ENCODE measurements around the gene CDC6.

CDC6 gene

DNA sequence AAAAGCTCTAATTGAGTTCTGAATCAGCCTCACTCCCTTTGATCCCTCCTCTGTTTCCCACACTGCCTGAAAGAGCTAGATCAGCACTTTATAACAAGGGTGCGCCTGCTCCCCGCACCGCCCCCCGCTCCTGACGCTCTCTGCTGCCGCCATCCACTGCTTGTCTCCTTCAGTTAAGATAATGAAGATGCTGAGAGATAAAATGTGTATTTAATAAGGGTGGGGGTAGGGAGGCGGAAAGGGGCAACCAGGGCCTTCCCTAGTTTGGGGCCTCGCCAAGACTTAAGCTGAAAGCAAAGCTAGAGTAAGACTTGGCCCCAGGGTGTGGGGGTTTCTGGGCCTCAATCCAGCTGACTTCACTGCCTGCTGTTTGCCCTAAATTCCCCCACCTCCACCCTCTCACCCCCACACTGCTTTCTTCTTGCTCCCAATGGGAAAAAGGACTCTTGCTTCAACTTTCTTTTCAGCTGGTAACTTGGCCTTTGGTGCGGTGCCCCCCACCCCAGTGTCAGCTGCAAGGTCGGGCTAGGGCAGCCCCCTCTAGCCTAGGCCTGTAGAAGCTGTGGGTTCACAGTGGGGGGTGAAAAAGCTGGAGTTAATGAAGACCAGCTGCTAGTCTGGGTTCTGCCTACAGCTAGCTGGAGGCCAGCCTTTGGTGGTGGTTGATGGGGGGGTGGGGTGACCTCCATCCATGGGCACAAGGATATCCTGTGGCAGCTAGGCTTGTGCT lies 19.5 kb downstream of the CDC6 start:
- no peak overlapping the region for H3K4me3 ChIP-seq (ENCODE audit: low read depth, low read length)
- ChIA-PET POLR2A (interaction anchor here (0.6 to 5.6 kb wide), 4 partner anchors 9 to 132 kb away, joined by 3 to 35 read pairs (median 6); no protein-coding TSS in a partner anchor), CTCF (interaction anchor here (0.7 to 17.4 kb wide), 17 partner anchors 7 to 253 kb away, joined by 3 to 649 read pairs (median 5); partner anchors contain the start of gene WIPF2)
- no peak for DNase-seq (ENCODE audit: low read depth, low spot score)
- TF ChIP-seq, protein P1, sequence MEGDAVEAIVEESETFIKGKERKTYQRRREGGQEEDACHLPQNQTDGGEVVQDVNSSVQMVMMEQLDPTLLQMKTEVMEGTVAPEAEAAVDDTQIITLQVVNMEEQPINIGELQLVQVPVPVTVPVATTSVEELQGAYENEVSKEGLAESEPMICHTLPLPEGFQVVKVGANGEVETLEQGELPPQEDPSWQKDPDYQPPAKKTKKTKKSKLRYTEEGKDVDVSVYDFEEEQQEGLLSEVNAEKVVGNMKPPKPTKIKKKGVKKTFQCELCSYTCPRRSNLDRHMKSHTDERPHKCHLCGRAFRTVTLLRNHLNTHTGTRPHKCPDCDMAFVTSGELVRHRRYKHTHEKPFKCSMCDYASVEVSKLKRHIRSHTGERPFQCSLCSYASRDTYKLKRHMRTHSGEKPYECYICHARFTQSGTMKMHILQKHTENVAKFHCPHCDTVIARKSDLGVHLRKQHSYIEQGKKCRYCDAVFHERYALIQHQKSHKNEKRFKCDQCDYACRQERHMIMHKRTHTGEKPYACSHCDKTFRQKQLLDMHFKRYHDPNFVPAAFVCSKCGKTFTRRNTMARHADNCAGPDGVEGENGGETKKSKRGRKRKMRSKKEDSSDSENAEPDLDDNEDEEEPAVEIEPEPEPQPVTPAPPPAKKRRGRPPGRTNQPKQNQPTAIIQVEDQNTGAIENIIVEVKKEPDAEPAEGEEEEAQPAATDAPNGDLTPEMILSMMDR (IDR thresholded peaks at IDR 0.05; ENCODE audit: insufficient read depth, low read length, missing control alignments) = peak; percentile 1

DNA sequence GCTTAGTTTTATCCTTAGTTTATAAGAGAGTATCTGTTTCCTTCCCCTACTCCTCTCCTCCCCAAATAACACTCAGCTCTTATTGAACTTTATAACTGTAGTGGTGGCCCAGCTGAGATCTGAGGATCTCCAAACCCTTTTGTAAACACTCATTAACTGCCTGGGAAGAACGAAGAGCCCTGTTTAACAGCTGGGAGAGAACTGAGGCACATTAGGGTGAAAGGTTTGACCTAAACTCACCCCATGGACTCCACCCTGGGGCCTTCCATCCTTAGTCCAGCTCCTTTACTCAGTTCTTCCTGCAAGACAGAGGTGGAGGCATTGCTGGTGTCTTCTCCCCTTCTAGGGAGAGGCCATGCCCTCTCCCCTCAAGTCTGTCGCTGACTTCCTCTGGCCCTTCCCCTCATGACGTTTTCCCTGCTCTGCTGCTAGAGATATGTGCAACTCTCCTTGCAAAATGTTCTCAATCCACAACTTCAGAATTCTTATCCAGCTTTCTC lies 20.1 kb downstream of the CDC6 start:
- ChIA-PET POLR2A (interaction anchor here (0.6 to 5.6 kb wide), 4 partner anchors 8 to 132 kb away, joined by 3 to 35 read pairs (median 6); no protein-coding TSS in a partner anchor), CTCF (interaction anchor here (0.6 to 17.4 kb wide), 18 partner anchors 8 to 253 kb away, joined by 3 to 649 read pairs (median 5); partner anchors contain the start of gene WIPF2)
- TF ChIP-seq, protein P1 (IDR thresholded peaks at IDR 0.05; ENCODE audit: insufficient read depth, low read length, missing control alignments) = no peak
- no peak for DNase-seq (ENCODE audit: low read depth, low spot score)
- H3K4me3 ChIP-seq (ENCODE audit: low read depth, low read length) = no peak overlapping the region

DNA sequence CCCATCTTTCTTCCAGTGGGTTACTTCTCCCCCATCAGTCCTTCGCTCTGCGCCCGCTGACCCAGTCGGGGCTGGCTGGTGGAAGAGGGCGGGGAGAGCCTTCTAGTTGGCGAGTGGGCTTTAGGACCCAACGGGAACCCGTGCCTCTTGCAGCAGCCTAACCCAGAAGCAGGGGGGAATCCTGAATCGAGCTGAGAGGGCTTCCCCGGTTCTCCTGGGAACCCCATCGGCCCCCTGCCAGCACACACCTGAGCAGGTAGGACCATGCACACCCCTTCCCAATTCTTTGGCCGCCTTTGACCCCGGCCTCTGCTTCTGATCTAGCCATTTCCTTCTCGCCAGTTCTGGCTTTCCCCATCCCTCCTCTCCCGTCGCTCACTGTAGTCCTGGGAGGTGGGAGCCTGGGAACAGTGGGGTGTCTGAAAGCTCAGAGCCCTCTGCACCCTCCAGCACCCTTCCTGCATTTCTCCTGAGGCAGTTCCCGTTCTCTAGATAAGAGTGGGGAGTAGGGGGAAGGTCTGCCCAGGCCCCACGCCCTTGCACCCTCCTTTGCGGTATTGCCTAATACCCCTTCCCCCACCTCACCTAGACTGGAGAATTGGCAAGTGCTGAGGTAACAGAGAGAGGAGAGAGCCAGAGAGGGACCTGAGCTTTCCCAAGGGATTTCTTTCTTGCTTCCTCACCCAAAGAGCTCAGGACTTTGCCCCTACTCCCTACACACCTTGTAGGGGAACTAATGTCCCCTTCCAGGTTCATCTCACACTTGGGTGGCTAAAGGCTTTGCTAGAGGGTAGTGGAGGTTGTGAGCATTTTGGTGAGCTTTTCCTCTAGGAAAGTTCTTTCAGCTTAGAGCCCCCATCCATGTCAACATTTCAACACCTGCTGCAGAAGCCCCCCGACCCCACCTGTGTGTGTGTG lies 21.6 kb downstream of the CDC6 start, which contains the start of gene RARA:
RARA (plus strand) TSS at position 150 of the 918 bp plus-strand sequence. CDS start 22,039 bp downstream, outside the sequence.
- TF ChIP-seq, protein P1 (IDR thresholded peaks at IDR 0.05; ENCODE audit: insufficient read depth, low read length, missing control alignments) = no peak
- POLR2A ChIA-PET = no interaction called here
- H3K4me3 ChIP-seq (ENCODE audit: low read depth, low read length) = peak within 1 kb of the TSS; percentile 61
- CTCF ChIA-PET = interaction anchor here (0.8 to 17.4 kb wide), 7 partner anchors 7 to 251 kb away, joined by 3 to 649 read pairs (median 19); partner anchors contain the start of gene WIPF2
- DNase-seq (ENCODE audit: low read depth, low spot score) = no peak

DNA sequence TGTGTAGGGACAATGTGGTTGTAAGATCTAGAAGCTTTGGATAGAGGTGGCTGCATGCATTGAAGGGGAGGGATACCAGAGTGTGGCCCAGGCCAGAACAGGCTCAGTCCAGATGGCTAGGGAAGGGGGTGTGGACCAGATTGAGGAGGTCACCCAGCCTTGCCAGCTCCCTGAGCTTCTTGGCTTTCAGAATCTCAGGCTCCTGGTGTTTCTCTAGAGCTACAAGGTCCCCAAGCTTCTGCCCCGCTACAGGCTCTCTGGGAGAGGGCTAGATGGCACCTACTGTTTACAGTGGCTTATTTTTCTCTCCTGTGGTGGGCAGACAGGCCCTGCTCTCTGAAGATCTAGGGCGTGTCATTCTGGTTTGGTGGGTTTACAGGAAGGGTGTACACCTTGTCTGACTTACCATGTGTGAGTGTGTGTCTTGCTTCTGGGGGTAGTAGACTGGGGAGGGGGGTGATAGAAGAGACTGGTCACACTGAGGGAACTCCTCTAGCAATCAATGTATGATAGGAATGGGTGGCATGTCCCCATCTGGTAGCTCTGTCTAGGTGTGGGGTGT lies 22.4 kb downstream of the CDC6 start:
- POLR2A ChIA-PET = no interaction called here
- CTCF ChIA-PET = interaction anchor here (4.0 to 17.4 kb wide), 4 partner anchors 6 to 42 kb away, joined by 19 to 649 read pairs (median 65); no protein-coding TSS in a partner anchor
- peak overlapping the region; percentile 61 for H3K4me3 ChIP-seq (ENCODE audit: low read depth, low read length)
- TF ChIP-seq, protein P1 (IDR thresholded peaks at IDR 0.05; ENCODE audit: insufficient read depth, low read length, missing control alignments) = no peak
- DNase-seq (ENCODE audit: low read depth, low spot score) = no peak

DNA sequence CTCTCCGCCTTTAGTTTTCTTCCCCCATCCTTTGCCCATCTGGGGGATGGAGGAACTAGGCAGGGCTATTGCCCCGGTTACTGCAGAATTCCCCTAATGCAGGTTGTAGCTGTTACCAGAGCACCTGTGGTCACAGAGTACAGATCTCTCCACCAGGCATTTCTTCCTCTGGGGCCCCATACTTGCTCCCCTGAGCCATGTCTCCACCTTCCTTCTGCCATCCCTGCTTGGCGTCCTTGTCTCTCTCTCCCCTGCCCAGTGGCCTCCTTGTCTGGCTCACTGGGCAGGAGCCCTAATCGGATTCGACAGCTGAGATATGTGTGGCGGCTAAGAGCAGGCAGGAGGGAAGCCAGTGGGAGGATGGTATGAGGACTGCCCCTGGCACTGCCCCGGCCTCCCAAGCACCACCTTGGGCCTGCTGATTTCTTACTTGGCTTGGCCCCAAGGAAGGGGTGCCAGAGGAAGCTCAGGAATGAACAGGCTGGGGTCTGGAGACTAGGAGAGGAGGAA lies 23.3 kb downstream of the CDC6 start:
- POLR2A ChIA-PET = interaction anchor here (0.9 kb wide), 1 partner anchor 12 kb away, joined by 3 read pairs; no protein-coding TSS in a partner anchor
- H3K4me3 ChIP-seq (ENCODE audit: low read depth, low read length) = no peak overlapping the region

More for the DNA sequence above, 23.3 kb downstream of the CDC6 start:
- TF ChIP-seq, protein P1 (IDR thresholded peaks at IDR 0.05; ENCODE audit: insufficient read depth, low read length, missing control alignments) = no peak
- CTCF ChIA-PET = interaction anchor here (1.0 to 17.4 kb wide), 4 partner anchors 8 to 199 kb away, joined by 3 to 649 read pairs (median 12); no protein-coding TSS in a partner anchor
- DNase-seq (ENCODE audit: low read depth, low spot score) = no peak

Data from AG04449 (cell line).